ENCODE measurements around the gene ZXDA. TPM values are rescaled to one million over a fixed set of nuclear protein-coding genes. Genes with fewer than 3 reads are reported as not detected.
"Not testable (repeated sequence)": the region's sequence is repeated elsewhere in the genome, so short reads cannot be mapped to it uniquely, and the experiment has no call there.

The ZXDA gene
- total and polyA plus RNA-seq, 2 donors (not counting 1 experiment from before 2014, with no cell fraction given): 1.8 to 7.6 TPM

- Histone ChIP-seq H3K4me3 (replicated peaks in 1 of 4; ENCODE audit: control extremely low read depth in 1 of 4, insufficient read depth in 1 of 4, low read depth in 3 of 4, low read length in 4 of 4) (no peak overlapping the region), H4K20me1 (ENCODE audit: control insufficient read depth, extremely low read depth, insufficient read depth, low read length) (no peaks in the 10 kb centered on the region), H3K9ac (ENCODE audit: insufficient read depth, low read length) (no peak overlapping the region), H3K27ac (ENCODE audit: insufficient read depth, low read length) (no peak overlapping the region), H3K27me3 (ENCODE audit: control insufficient read depth, insufficient read depth, low read length) (no peaks in the 10 kb centered on the region), H3K4me1 (ENCODE audit: control insufficient read depth, extremely low read depth, insufficient read depth, low read length) (no peaks in the 10 kb centered on the region), H3K36me3 (ENCODE audit: control insufficient read depth, insufficient read depth, low read length) (no peaks in the 10 kb centered on the region), H2AFZ (ENCODE audit: low read length) (no peak overlapping the region), H3K4me2 (ENCODE audit: extremely low read depth, insufficient read depth, low read length) (no peak overlapping the region), H3K9me3 (ENCODE audit: control insufficient read depth, insufficient read depth, low read depth, low read length) (no peaks in the 10 kb centered on the region), H3K79me2 (ENCODE audit: control insufficient read depth, insufficient read depth, low read length) (no peaks in the 10 kb centered on the region)
- TF ChIP-seq EZH2 (IDR thresholded peaks at IDR 0.05; ENCODE audit: low read length, missing control alignments): no peak
- TF ChIP-seq CTCF (conservative IDR thresholded peaks at IDR 0.05 in 1 of 2, IDR thresholded peaks at IDR 0.05 in 1 of 2; ENCODE audit: low read depth in 1 of 2, low read length in 2 of 2): no peak
- no peak for DNase-seq (ENCODE audit: low read depth in 2 of 2)
Measured at GRCh38 chrX:57915680-57916079, 5.4 kb upstream of the ZXDA start.

GRCh38 chrX:57909595-57910286 is 517 bp downstream of the ZXDA start:
- H4K20me1 ChIP-seq (ENCODE audit: control insufficient read depth, extremely low read depth, insufficient read depth, low read length); H3K36me3 ChIP-seq (ENCODE audit: control insufficient read depth, insufficient read depth, low read length); H3K9me3 ChIP-seq (ENCODE audit: control insufficient read depth, insufficient read depth, low read depth, low read length); H3K27me3 ChIP-seq (ENCODE audit: control insufficient read depth, insufficient read depth, low read length); H3K4me1 ChIP-seq (ENCODE audit: control insufficient read depth, extremely low read depth, insufficient read depth, low read length); H3K79me2 ChIP-seq (ENCODE audit: control insufficient read depth, insufficient read depth, low read length); H2AFZ ChIP-seq (ENCODE audit: low read length): not testable (repeated sequence)
- H3K27ac ChIP-seq (ENCODE audit: insufficient read depth, low read length): peak overlapping the region; percentile 69
- H3K4me2 ChIP-seq (ENCODE audit: extremely low read depth, insufficient read depth, low read length): peak overlapping the region; percentile 13
- peak overlapping the region in 3 of 4 experiments; percentile 12 to 52 (median 26) for H3K4me3 ChIP-seq (replicated peaks in 1 of 4; ENCODE audit: control extremely low read depth in 1 of 4, insufficient read depth in 1 of 4, low read depth in 3 of 4, low read length in 4 of 4)
- DNase-seq (ENCODE audit: low read depth in 2 of 2): peak; percentile 8 to 17
- H3K9ac ChIP-seq (ENCODE audit: insufficient read depth, low read length): peak overlapping the region; percentile 59

GRCh38 chrX:57908972-57909594 is 1.2 kb downstream of the ZXDA start:
- not testable (repeated sequence) for H3K9ac ChIP-seq (ENCODE audit: insufficient read depth, low read length); H4K20me1 ChIP-seq (ENCODE audit: control insufficient read depth, extremely low read depth, insufficient read depth, low read length); H3K79me2 ChIP-seq (ENCODE audit: control insufficient read depth, insufficient read depth, low read length); DNase-seq (ENCODE audit: low read depth in 2 of 2); H3K36me3 ChIP-seq (ENCODE audit: control insufficient read depth, insufficient read depth, low read length); H3K27ac ChIP-seq (ENCODE audit: insufficient read depth, low read length); H3K9me3 ChIP-seq (ENCODE audit: control insufficient read depth, insufficient read depth, low read depth, low read length); H3K27me3 ChIP-seq (ENCODE audit: control insufficient read depth, insufficient read depth, low read length); H3K4me1 ChIP-seq (ENCODE audit: control insufficient read depth, extremely low read depth, insufficient read depth, low read length); H2AFZ ChIP-seq (ENCODE audit: low read length)
- peak overlapping the region; percentile 25 for H3K4me2 ChIP-seq (ENCODE audit: extremely low read depth, insufficient read depth, low read length)
- peak overlapping the region; percentile 12 to 52 (median 24) for H3K4me3 ChIP-seq (replicated peaks in 1 of 4; ENCODE audit: control extremely low read depth in 1 of 4, insufficient read depth in 1 of 4, low read depth in 3 of 4, low read length in 4 of 4)

- Histone ChIP-seq H3K4me3 (replicated peaks in 1 of 4; ENCODE audit: control extremely low read depth in 1 of 4, insufficient read depth in 1 of 4, low read depth in 3 of 4, low read length in 4 of 4) (peak overlapping the region in 2 of 4 experiments; percentile 8 to 29), H3K4me1 (ENCODE audit: control insufficient read depth, extremely low read depth, insufficient read depth, low read length) (no peaks in the 10 kb centered on the region), H3K9me3 (ENCODE audit: control insufficient read depth, insufficient read depth, low read depth, low read length) (no peaks in the 10 kb centered on the region), H3K27me3 (ENCODE audit: control insufficient read depth, insufficient read depth, low read length) (no peaks in the 10 kb centered on the region), H3K4me2 (ENCODE audit: extremely low read depth, insufficient read depth, low read length) (peak overlapping the region; percentile 54), H3K9ac (ENCODE audit: insufficient read depth, low read length) (no peak overlapping the region), H3K36me3 (ENCODE audit: control insufficient read depth, insufficient read depth, low read length) (no peaks in the 10 kb centered on the region), H4K20me1 (ENCODE audit: control insufficient read depth, extremely low read depth, insufficient read depth, low read length) (no peaks in the 10 kb centered on the region), H3K79me2 (ENCODE audit: control insufficient read depth, insufficient read depth, low read length) (no peaks in the 10 kb centered on the region), H2AFZ (ENCODE audit: low read length) (no peak overlapping the region), H3K27ac (ENCODE audit: insufficient read depth, low read length) (no peak overlapping the region)
- TF ChIP-seq EZH2 (IDR thresholded peaks at IDR 0.05; ENCODE audit: low read length, missing control alignments): no peak
- no peak for TF ChIP-seq CTCF (conservative IDR thresholded peaks at IDR 0.05 in 1 of 2, IDR thresholded peaks at IDR 0.05 in 1 of 2; ENCODE audit: low read depth in 1 of 2, low read length in 2 of 2)
- DNase-seq (ENCODE audit: low read depth in 2 of 2): peak; percentile 47 to 80
Measured at GRCh38 chrX:57906790-57907189, 3.5 kb downstream of the ZXDA start.
